Activated T-cell treated with anti-CD3 and anti-CD28 coated beads for 48 hours (primary cell): ENCODE results near the gene FCN2.

Source experiments
- DNase-seq: peaks from one replicate; pipeline ENCODE4 v3.0.0-alpha.2; 2020; ENCODE audit warnings: low read depth

FCN2 gene

GRCh38 chr9:134933076-134933659 is 52.6 kb downstream of the FCN2 start:
- DNase-seq = no peak

GRCh38 chr9:134935056-134935640 is 54.5 kb downstream of the FCN2 start:
- no peak for DNase-seq

GRCh38 chr9:134935701-134936345 is 55.2 kb downstream of the FCN2 start:
- no peak for DNase-seq

DNA sequence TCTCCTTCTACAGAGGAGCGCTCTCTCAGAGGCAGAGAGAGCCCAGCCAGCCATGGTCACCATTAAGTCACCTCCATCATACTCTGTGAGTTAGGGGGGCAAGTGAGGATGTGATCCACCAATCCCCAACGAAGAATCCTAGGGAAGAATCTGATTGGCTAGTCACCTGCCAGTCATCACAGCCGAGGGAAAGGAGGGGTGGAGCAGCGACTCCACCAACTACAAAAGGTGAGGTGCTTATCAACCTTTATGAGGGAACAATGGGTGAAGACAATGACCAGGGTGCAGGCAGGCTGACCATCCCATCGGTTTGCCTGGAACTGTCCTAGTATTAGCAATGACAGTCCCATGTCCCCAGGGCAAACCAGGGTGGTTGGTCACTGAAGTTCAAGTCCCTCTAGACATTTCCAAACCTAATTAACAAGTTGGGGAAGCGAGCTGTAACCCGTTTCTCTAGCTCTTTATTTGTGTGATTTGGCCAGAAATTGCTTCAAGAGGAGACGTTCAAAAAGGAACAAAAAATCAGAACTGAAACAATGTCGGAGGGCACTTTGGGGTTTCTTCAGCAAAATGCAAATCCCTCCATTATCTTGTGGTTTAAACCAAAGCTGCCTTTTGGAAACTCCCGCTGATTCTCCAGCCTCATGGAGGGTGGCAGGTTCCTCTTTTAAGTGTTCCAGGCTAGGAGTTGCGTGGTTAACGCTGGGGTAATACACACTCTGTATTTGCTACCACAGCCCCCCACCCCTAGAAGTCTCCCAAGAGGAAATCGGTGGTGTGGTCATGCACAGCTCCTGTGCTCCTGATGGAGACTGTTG is 55.9 kb downstream of the FCN2 start:
- DNase-seq = no peak
